Effector memory CD8-positive, alpha-beta T cell (primary cell): Measurements from ENCODE around the gene JSRP1.

Source experiments
- ATAC-seq: fragments of 150-1000 bp; cut with Tn5 transposase; replicated peaks from 2 replicates; pipeline ENCODE4 v1.10.0; 2021; ENCODE audit warnings: mild to moderate bottlenecking, moderate library complexity
- DNase-seq, 3 experiments: peaks; one replicate each; pipeline ENCODE4 v3.0.0; 2021
- H3K27ac Mint-ChIP-seq, 2 donors: one replicate each; pipeline ENCODE4 v1.8.0; 2022; ENCODE audit warnings: mild to moderate bottlenecking in 2 of 2, mixed read lengths in 2 of 2, moderate library complexity in 2 of 2
- H3K27me3 Mint-ChIP-seq, 2 donors: one replicate each; pipeline ENCODE4 v1.8.0; 2022; ENCODE audit warnings: mixed read lengths in 2 of 2
- H3K36me3 Mint-ChIP-seq: one replicate; pipeline ENCODE4 v1.8.0; 2022; ENCODE audit warnings: mild to moderate bottlenecking, moderate library complexity, mixed read lengths; ENCODE audit not compliant: insufficient read depth
- H3K4me1 Mint-ChIP-seq, 2 donors: one replicate each; pipeline ENCODE4 v1.8.0; 2022; ENCODE audit warnings: low read depth in 2 of 2, mixed read lengths in 2 of 2
- H3K4me3 Mint-ChIP-seq, 2 donors: one replicate each; pipeline ENCODE4 v1.8.0; 2022; ENCODE audit warnings: mild to moderate bottlenecking in 2 of 2, mixed read lengths in 2 of 2, moderate library complexity in 2 of 2
- H3K9me3 Mint-ChIP-seq, 2 donors: one replicate each; pipeline ENCODE4 v1.8.0; 2022; ENCODE audit warnings: mixed read lengths in 2 of 2

Gene JSRP1

DNA sequence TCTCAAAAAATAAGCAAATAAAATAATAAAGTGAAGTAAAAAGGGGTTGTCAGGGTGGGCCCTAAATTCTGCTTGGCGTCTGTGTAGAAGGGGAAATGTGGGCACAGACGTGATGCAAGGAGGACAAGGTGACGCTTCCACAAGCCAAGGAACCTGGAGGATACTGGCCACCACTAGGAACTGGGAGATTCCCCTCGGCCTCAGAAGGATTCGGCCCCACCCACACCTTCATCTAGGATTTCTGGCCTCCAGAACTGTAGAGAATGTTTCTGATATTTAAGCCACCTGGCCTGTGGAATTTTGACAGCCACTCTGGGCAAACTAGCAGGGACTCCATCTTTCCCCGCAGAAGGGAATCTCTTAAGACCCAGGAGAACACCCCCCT is 21.2 kb downstream of the JSRP1 start:
- Mint-ChIP-seq H3K36me3 (peaks cover 58% of the 10 kb centered on the region), H3K27me3 (no peaks in the 10 kb centered on the region), H3K27ac (peak overlapping the region; percentile 83 to 91), H3K9me3 (no peaks in the 10 kb centered on the region), H3K4me3 (peak overlapping the region; percentile 90 to 96), H3K4me1 (peaks cover 43 to 51% of the 10 kb centered on the region in 2 donors)
- no peak for ATAC-seq
- no peak for DNase-seq

DNA sequence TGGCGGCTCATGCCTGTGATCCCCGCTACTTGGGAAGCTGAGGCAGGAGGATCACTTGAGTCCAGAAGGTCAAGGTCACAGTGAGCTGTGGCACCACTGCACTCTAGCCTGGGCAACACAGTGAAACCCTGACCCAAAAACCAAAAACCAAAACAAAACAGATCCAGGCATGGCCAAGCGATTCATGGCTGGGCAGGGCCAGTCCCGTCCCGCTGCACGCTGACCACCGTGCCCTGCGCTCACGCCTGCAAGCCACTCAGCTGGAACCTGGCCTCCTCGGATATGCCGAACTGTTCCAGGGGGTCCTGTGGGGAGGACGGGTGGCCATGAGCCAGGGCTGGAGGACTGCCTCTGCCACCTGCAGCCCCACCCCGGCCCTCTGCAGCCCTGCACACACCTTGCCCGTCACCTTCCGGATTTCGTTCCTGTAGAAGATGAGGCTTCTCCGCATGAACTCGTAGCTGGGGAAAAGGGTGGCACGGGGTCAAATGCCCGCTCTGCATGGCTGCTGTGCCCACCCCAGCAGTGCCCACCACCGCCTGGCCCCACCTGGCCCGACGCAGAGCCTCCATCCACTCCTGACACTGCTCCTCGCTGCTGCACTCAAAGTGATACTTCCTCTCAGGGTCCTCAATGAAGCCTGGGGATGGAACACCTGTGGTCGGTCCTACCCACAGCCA is 22.5 kb downstream of the JSRP1 start:
- H3K27ac Mint-ChIP-seq: peak overlapping the region; percentile 6 to 91
- peaks cover 49% of the 10 kb centered on the region for H3K36me3 Mint-ChIP-seq

DNA sequence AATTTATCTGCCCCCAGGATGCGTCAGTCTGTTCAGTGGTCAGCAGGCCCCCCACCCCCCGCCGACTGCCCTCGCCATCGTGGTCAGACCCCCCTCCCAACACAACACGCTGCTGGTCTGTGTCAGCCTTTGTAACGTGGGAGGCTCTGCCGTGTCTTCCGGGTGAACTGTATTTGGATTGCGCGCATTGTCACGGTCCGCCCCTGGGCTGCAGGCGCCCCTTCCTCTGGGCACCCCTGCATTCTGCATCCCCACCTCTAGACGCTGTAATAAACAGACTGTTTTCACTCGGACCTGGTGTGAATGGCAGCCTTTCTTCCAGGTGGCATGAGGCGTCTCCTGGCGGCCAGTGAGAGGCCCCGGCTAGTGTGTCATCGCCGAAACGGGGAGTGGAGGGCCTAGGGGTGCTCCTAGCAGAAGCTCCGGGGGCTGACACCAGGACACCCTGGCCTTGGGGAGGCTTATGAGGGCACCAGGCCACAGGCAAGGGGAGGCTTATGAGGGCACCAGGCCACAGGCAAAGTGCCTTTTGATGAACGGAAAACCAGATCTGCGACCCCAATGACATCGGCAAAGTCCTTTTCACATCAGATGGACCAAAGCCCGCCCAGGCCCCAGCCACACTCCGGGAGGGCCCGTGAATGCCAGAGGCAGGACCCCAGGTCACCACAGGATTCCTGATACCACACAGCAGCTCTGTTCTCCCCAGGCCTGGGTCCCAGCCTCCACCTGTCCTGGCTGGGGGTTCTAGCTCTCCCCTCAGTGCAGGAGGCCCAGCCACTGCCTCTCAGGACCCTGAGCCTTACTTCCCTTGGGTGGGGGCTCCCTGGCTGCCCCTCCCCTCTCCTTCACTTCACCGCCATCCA is 23.7 kb downstream of the JSRP1 start:
- Mint-ChIP-seq H3K4me3 (peak overlapping the region in 1 of 2 donors; percentile 10), H3K27me3 (no peaks in the 10 kb centered on the region), H3K27ac (no peak overlapping the region), H3K9me3 (no peaks in the 10 kb centered on the region), H3K4me1 (peaks cover 23 to 27% of the 10 kb centered on the region in 2 donors), H3K36me3 (peaks cover 36% of the 10 kb centered on the region)
- no peak for DNase-seq
- no peak for ATAC-seq

More for the DNA sequence above, 22.5 kb downstream of the JSRP1 start:
- no peaks in the 10 kb centered on the region for H3K27me3 Mint-ChIP-seq
- no peak overlapping the region for H3K4me3 Mint-ChIP-seq
- H3K4me1 Mint-ChIP-seq: peaks cover 35 to 39% of the 10 kb centered on the region in 2 donors
- no peak for DNase-seq
- H3K9me3 Mint-ChIP-seq: no peaks in the 10 kb centered on the region
- no peak for ATAC-seq

GRCh38 chr19:2231621-2232221 is 24.5 kb downstream of the JSRP1 start:
- Mint-ChIP-seq H3K27me3 (no peaks in the 10 kb centered on the region), H3K9me3 (no peaks in the 10 kb centered on the region), H3K36me3 (peaks cover 28% of the 10 kb centered on the region), H3K27ac (peak overlapping the region in 1 of 2 donors; percentile 41), H3K4me1 (peaks cover 20 to 23% of the 10 kb centered on the region in 2 donors), H3K4me3 (no peak overlapping the region)
- DNase-seq (no peak), ATAC-seq (no peak)

DNA sequence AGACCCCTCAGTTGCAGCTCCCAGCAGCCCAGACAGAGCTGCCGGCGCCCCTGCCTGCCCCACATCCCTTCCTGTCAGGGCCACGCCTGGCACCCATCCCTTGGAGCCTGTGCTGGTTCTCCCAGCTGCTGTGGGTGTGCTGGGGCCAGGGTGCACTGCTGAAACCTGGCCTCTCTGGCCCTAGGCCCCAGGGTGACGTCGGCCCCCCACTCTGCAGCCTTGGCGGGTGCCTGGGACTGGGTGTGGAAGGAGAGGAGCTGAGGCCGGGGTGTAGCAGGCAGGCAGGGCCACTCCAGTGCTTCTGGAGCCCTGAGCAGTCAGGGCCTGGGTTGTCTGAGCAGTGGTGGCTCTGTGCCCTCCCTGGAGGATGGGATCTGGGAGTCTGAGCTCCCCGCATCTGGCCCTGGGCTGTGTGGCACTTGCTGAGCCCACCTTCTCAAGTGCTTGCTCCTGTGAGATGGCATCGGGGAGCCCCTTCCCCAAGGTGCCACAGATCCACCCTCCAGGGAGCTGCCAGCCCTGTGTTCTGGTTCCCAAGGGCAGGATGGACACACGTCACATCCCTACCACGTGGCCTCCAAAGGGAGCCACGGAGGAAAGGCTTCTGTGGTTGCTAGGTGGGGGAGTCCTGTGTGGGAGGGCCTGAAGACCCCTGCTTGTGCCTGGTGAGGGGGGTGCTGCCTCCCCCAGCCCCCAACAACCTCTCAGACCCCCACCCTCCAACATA is 25.2 kb downstream of the JSRP1 start:
- H3K9me3 Mint-ChIP-seq: no peaks in the 10 kb centered on the region
- ATAC-seq: no peak
- H3K36me3 Mint-ChIP-seq: peaks cover 21% of the 10 kb centered on the region
- peak overlapping the region in 1 of 2 donors; percentile 41 for H3K27ac Mint-ChIP-seq
- no peak overlapping the region for H3K4me3 Mint-ChIP-seq
- H3K4me1 Mint-ChIP-seq: peaks cover 14 to 20% of the 10 kb centered on the region in 2 donors
- no peak for DNase-seq
- no peaks in the 10 kb centered on the region for H3K27me3 Mint-ChIP-seq

- Mint-ChIP-seq H3K4me1 (peaks cover 10 to 16% of the 10 kb centered on the region in 2 donors), H3K36me3 (peaks cover 18% of the 10 kb centered on the region), H3K4me3 (no peak overlapping the region), H3K9me3 (no peaks in the 10 kb centered on the region), H3K27ac (no peak overlapping the region), H3K27me3 (no peaks in the 10 kb centered on the region)
- ATAC-seq (no peak), DNase-seq (no peak)
These were observed 26.1 kb downstream of the JSRP1 start for GRCh38 chr19:2230033-2230531.

- Mint-ChIP-seq H3K36me3 (peaks cover 24% of the 10 kb centered on the region), H3K27ac (no peak overlapping the region), H3K9me3 (no peaks in the 10 kb centered on the region), H3K27me3 (no peaks in the 10 kb centered on the region), H3K4me3 (no peak overlapping the region), H3K4me1 (peaks cover 5 to 9% of the 10 kb centered on the region in 2 donors)
- ATAC-seq (no peak), DNase-seq (no peak)
These were observed 26.8 kb downstream of the JSRP1 start for GRCh38 chr19:2229103-2230032.

DNA sequence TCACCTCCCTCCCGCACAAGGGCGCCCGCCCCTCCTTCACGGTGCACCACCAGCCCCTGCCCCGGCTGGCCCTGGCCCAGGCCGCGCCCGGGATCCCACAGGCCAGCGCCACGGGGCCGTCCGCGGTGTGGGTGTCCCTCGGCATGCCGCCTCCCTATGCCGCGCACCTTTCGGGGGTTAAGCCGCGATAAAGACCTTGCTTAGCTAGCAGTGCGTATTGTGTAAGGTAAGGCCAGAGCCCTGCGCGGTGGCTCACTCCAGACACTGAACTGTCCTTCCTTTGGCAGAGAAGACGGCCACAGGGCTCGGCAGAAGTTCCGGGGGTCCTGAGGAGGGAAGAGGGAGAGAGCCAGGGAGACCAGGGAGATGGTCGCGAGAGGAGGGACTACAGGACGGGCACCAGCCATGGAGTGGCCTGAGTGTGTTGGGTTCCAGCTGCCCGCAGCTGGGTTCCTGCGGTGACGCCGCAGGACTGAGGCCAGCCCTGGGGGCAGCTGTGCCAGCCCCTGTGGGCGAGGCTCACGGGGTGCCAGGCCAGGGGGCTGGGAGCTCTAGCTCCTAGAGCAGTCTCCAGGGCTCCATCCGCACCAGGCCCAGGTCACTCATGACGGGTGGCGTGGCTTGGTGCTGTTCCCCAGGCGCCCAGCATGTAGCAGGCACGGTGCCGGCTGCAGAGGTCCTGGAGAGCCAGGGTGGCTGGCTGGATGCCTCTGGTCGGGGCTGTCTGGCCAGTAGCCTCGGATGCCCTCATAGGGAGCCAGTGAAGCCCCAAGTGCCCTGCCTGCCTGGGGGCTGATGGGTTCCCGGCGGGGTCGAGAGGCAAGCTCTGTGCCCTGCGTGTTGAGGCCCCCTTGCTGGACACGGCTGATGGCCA is 27.8 kb downstream of the JSRP1 start:
- Mint-ChIP-seq H3K4me1 (peaks cover 6 to 11% of the 10 kb centered on the region in 2 donors), H3K36me3 (peaks cover 29% of the 10 kb centered on the region), H3K27ac (no peak overlapping the region), H3K9me3 (no peaks in the 10 kb centered on the region), H3K4me3 (no peak overlapping the region), H3K27me3 (no peaks in the 10 kb centered on the region)
- no peak for DNase-seq
- ATAC-seq: no peak

DNA sequence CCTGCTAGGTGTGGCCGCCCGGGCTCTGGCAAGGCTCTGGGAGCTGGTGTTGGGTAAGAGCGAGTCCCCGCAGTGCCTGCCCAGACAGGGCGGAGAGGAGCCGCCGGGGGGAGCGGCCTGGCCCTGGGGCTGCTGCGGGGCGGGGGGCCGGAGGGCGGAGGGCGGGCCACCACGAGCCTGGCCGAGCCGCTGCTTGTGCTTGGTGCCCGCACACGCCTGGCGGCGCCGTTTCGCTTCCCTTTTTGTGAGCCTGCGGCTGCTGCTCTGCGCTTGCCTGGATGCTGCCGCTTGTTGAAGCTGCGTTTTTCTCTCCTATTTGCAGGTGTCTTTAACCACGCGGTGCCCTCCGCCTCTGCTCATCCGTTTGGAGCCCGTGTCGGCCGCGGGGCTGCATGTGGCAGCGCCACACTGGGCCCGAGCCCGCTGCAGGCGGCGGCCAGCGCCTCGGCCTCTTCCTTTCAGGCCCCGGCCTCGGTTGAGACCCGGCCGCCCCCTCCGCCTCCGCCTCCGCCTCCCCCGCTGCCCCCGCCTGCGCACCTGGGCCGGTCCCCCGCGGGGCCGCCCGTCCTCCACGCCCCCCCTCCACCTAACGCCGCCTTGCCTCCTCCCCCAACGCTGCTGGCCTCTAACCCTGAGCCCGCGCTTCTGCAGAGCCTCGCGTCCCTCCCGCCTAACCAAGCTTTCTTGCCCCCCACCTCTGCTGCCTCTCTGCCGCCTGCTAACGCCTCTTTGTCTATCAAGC is 28.6 kb downstream of the JSRP1 start:
- no peaks in the 10 kb centered on the region for H3K27me3 Mint-ChIP-seq
- ATAC-seq (no peak), DNase-seq (no peak)
- H3K36me3 Mint-ChIP-seq: peaks cover 27% of the 10 kb centered on the region
- no peak overlapping the region for H3K4me3 Mint-ChIP-seq
- no peak overlapping the region for H3K27ac Mint-ChIP-seq
- H3K9me3 Mint-ChIP-seq: no peaks in the 10 kb centered on the region
- peaks cover 6 to 7% of the 10 kb centered on the region in 2 donors for H3K4me1 Mint-ChIP-seq

- ATAC-seq: no peak
- no peak overlapping the region for H3K4me3 Mint-ChIP-seq
- no peaks in the 10 kb centered on the region for H3K27me3 Mint-ChIP-seq
- no peak overlapping the region for H3K27ac Mint-ChIP-seq
- no peaks in the 10 kb centered on the region for H3K9me3 Mint-ChIP-seq
- peaks cover 6 to 7% of the 10 kb centered on the region in 2 donors for H3K4me1 Mint-ChIP-seq
- H3K36me3 Mint-ChIP-seq: peaks cover 22% of the 10 kb centered on the region
- DNase-seq: no peak
These were observed 29.3 kb downstream of the JSRP1 start for GRCh38 chr19:2226840-2227360.
